Activated CD8-positive, alpha-beta T cell treated with anti-CD3 and anti-CD28 coated beads, Interleukin-2, amount 10 ng/mL, durations not matched to agents 7 days and 5 days (primary cell): ENCODE data around the gene MYO1A. TPM values are rescaled to one million over a fixed set of nuclear protein-coding genes. Genes with fewer than 3 reads are reported as not detected.

Experiments
- ATAC-seq: fragments of 150-1000 bp; cut with Tn5 transposase; one replicate; pipeline ENCODE4 v1.10.0; 2021; ENCODE audit warnings: moderate library complexity
- CTCF ChIA-PET: fragments of 350-600 bp; sonication (Branson Sonifier 250); formaldehyde crosslinking; loops from one replicate; lab custom pipeline; 2021; ENCODE audit warnings: antibody characterized with exemption; lab: Charles Lee
- POLR2A ChIA-PET: fragments of 350-600 bp; sonication (Branson Sonifier 250); formaldehyde crosslinking; loops from one replicate; lab custom pipeline; 2021; ENCODE audit warnings: antibody characterized with exemption; lab: Charles Lee
- DNase-seq: peaks from one replicate; pipeline ENCODE4 v3.0.0-alpha.2; 2020
- H3K27ac Mint-ChIP-seq: one replicate; pipeline ENCODE4 v1.8.0; 2021; ENCODE audit warnings: mild to moderate bottlenecking, mixed read lengths
- H3K27me3 Mint-ChIP-seq: one replicate; pipeline ENCODE4 v1.8.0; 2021; ENCODE audit warnings: low read depth, mixed read lengths
- H3K36me3 Mint-ChIP-seq: one replicate; pipeline ENCODE4 v1.8.0; 2021; ENCODE audit warnings: low read depth, mixed read lengths
- H3K4me1 Mint-ChIP-seq: one replicate; pipeline ENCODE4 v1.8.0; 2021; ENCODE audit warnings: low read depth, mixed read lengths
- H3K4me3 Mint-ChIP-seq: one replicate; pipeline ENCODE4 v1.8.0; 2021; ENCODE audit warnings: mild to moderate bottlenecking, mixed read lengths
- H3K9me3 Mint-ChIP-seq: one replicate; pipeline ENCODE4 v1.8.0; 2022; ENCODE audit warnings: mixed read lengths; ENCODE audit not compliant: insufficient read depth
- total RNA-seq, 2 experiments: library from RNA; stranded (reverse); gene quantifications; one replicate each; pipeline ENCODE4 v1.2.3, GENCODE V29; 2021

The MYO1A gene
- total RNA-seq, result 1 to 10 TPM; 1.3 to 1.4 TPM

DNA sequence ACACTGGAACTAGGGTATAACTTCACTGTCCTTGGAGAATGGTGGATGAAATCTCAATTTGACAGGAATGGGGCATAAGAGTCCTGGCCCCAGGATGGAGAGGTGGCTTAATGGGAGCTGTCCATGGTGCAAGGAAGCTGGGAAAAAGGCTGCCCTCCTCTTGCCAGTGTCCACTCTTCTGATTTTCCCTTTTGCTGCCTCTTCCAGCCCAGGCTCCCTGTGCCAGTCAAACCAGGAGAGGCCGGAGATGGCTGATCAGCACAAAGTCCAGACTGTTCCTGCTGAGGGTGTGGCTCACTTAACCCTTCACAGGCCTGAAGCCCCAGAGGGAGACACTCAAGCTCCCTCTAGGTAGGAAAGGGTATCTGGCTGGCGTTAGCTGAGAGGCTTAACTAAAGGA lies at the start of gene MYO1A:
TSS of gene MYO1A (minus strand) at position 240 of the 400 bp plus-strand sequence. CDS start 1,806 bp downstream, outside the sequence.
- H3K27ac Mint-ChIP-seq, result no peak within 1 kb of the TSS
- CTCF ChIA-PET, result interaction anchor here (1.0 to 7.7 kb wide), 6 partner anchors 10 to 62 kb away, joined by 3 to 105 read pairs (median 44); partner anchors contain the start of gene STAT6

DNA sequence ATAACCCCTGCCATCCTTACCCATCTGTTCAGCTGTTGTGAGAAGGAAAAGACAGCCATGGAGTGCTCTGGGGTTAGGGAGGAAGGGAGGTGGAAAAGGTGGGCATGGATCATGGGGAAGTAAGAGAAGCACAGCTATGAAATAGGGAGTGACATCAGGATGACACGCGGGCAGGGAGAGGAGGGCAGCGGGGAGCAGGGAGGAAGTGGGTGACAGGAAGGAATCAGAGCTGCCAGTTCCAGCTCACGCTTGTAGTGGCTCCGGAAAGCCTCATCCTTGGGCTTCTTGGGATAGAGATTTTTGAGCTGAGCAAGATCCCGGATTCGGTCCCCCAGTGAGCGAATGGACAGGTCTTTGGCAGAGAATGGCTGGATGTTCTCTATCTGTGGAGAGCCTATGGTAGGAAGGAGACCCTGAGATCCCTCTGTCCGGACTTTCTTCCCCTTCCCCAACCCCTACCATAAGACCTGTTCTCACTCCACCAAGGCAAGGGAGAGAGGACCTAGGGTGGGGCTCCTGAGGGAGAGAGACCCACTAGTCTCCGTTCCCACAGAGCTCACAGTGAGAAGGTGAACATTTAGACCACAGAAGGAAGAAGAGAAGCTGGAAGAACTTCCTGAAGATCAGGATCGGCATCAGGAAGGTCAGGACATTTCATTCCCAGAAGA lies 49.3 kb upstream of the MYO1A start:
- Mint-ChIP-seq H3K9me3 (no peaks in the 10 kb centered on the region), H3K27me3 (no peaks in the 10 kb centered on the region), H3K4me3 (no peak overlapping the region), H3K36me3 (peaks cover 63% of the 10 kb centered on the region), H3K27ac (peak overlapping the region; percentile 51), H3K4me1 (peaks cover 47% of the 10 kb centered on the region)
- CTCF ChIA-PET, result interaction anchor here (0.9 to 18.4 kb wide), 3 partner anchors 8 to 98 kb away, joined by 4 to 233 read pairs (median 4); partner anchors contain the start of gene STAT6
- ATAC-seq (no peak), DNase-seq (no peak)
- POLR2A ChIA-PET, result interaction anchor here (1.4 to 8.0 kb wide), 4 partner anchors 7 to 94 kb away, joined by 3 to 77 read pairs (median 12); partner anchors contain the start of genes NEMP1 and STAT6

More for the DNA sequence above, at the start of gene MYO1A:
- POLR2A ChIA-PET, result interaction anchor here (1.0 to 1.6 kb wide), 4 partner anchors 9 to 29 kb away, joined by 3 to 4 read pairs (median 4); no protein-coding TSS in a partner anchor
- Mint-ChIP-seq H3K4me3 (no peak within 1 kb of the TSS), H3K36me3 (peaks cover 20% of the 10 kb centered on the region), H3K27me3 (no peaks in the 10 kb centered on the region), H3K9me3 (peaks cover 3% of the 10 kb centered on the region), H3K4me1 (peaks cover 54% of the 10 kb centered on the region)
- ATAC-seq (no peak), DNase-seq (no peak)

DNA sequence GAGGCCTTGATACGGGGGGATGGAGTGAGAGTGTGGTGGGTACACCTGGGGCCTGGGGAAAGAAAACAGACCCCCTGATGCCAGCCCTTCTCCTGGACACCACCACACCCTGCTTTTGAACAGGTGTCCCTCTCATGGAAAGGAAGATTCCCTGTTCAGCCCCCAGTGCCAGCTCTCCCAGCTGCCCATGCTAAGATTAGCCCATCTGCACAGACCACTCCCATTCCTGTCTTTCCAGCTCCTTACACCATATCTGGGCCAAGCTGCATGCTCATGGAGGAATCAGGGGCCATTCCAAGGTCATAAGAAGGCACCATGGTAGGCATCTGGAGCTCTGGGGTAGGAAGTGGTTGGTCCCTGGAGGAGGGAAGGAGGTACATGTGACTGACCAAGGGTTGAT lies 48.6 kb upstream of the MYO1A start:
- ATAC-seq (no peak), DNase-seq (no peak)
- H3K9me3 Mint-ChIP-seq, result no peaks in the 10 kb centered on the region
- no peak overlapping the region for H3K4me3 Mint-ChIP-seq
- H3K36me3 Mint-ChIP-seq, result peaks cover 60% of the 10 kb centered on the region
- ChIA-PET CTCF (interaction anchor here (0.9 to 18.4 kb wide), 5 partner anchors 9 to 97 kb away, joined by 3 to 233 read pairs (median 4); partner anchors contain the start of gene STAT6), POLR2A (interaction anchor here (3.7 to 8.0 kb wide), 2 partner anchors 11 to 20 kb away, joined by 17 to 77 read pairs; partner anchors contain the start of genes NEMP1 and STAT6)
- H3K27me3 Mint-ChIP-seq, result no peaks in the 10 kb centered on the region
- peaks cover 47% of the 10 kb centered on the region for H3K4me1 Mint-ChIP-seq
- peak overlapping the region; percentile 51 for H3K27ac Mint-ChIP-seq

DNA sequence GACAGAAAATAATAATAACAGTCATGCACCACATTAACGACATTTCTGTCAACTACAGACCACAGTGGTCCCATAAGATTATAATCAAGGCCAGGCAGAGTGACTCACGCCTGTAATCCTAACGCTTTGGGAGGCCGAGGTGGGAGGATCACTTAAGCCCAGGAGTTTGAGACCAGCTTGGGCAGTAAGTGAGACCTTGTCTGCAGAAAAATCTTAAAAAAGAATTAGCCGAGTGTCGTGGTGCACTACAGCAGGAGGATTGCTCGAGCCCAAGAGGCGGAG lies 47.6 kb upstream of the MYO1A start:
- ChIA-PET POLR2A (interaction anchor here (1.3 to 8.0 kb wide), 2 partner anchors 12 to 19 kb away, joined by 4 to 77 read pairs; partner anchors contain the start of genes NEMP1 and STAT6), CTCF (interaction anchor here (1.0 to 18.4 kb wide), 3 partner anchors 10 to 96 kb away, joined by 3 to 233 read pairs (median 190); partner anchors contain the start of gene STAT6)
- Mint-ChIP-seq H3K27me3 (no peaks in the 10 kb centered on the region), H3K27ac (no peak overlapping the region), H3K36me3 (peaks cover 67% of the 10 kb centered on the region), H3K9me3 (no peaks in the 10 kb centered on the region), H3K4me1 (peaks cover 51% of the 10 kb centered on the region), H3K4me3 (no peak overlapping the region)
- ATAC-seq (no peak), DNase-seq (no peak)

DNA sequence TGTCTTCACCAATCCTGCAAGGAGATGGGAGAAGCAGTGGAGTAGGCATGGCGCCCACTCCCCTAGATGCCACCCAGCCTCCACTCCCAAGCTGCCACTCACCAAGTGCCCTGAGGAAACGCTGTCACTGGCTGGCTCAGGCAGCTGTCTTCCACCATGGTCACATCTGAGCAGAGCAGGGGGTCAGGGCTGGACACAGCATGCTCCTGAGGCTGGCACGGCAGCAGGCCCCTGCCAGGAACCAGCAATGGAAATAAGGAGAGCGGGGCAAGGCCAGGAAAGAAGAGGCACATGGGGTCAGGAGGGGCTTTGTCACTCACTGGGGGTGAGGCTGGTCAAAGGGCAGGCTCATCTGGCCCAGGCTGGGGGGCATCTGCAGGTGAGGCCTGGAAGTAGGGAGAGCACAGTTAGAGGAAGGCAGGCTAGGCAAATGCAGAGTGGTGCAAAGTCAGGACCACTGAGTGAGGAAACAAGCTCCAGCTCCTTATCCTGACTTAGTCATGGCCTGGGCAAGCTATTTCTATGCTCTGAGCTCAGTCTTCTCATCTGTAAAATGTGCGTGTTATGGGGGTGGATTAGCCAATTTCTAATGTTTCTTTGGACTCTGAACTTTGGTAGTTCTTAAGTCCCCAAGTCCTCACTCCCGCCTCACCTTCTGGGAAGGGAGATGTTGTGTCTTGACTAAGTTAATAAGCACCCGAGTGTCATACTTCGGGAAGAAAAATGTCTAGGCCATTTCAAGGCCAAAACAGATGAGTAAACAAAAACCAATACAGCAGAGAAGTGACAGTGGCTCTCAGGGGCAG lies 47.0 kb upstream of the MYO1A start:
- no peak for DNase-seq
- H3K4me1 Mint-ChIP-seq, result peaks cover 51% of the 10 kb centered on the region
- peak overlapping the region; percentile 37 for H3K27ac Mint-ChIP-seq
- no peak for ATAC-seq
- no peaks in the 10 kb centered on the region for H3K9me3 Mint-ChIP-seq
- no peaks in the 10 kb centered on the region for H3K27me3 Mint-ChIP-seq
- ChIA-PET CTCF (interaction anchor here (12.4 to 18.4 kb wide), 2 partner anchors 10 to 27 kb away, joined by 190 to 233 read pairs; partner anchors contain the start of gene STAT6), POLR2A (interaction anchor here (0.6 to 8.0 kb wide), 5 partner anchors 10 to 184 kb away, joined by 4 to 77 read pairs (median 4); partner anchors contain the start of genes NEMP1 and STAT6)
- H3K36me3 Mint-ChIP-seq, result peaks cover 65% of the 10 kb centered on the region
- H3K4me3 Mint-ChIP-seq, result no peak overlapping the region

DNA sequence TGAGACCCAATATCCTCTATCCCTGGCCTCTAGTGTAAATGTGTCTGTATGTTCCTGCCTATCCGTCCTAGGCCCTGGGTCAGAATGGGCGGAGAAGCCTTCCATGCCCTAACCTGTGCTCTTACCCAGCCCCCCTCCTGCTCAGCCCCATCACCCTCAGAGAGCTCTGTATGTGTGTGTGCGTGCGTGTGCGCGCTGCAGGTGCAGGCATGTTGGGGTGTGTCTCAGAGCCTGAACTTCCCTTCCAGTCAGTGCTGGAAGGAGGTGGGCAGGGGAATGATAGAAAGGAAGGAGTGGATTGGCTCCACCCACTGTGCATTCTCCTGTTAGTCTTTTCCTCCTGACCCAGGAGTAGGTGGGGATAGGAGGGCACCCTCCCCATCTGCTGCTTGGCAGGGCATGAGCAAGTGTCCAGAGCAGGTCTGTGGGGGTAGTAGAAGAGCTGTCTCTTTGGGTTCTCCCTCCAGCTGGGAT lies 46.2 kb upstream of the MYO1A start:
- Mint-ChIP-seq H3K4me3 (no peak overlapping the region), H3K36me3 (peaks cover 67% of the 10 kb centered on the region), H3K4me1 (peaks cover 51% of the 10 kb centered on the region), H3K9me3 (no peaks in the 10 kb centered on the region), H3K27me3 (no peaks in the 10 kb centered on the region), H3K27ac (peak overlapping the region; percentile 62)
- CTCF ChIA-PET, result interaction anchor here (12.4 to 18.4 kb wide), 2 partner anchors 11 to 26 kb away, joined by 190 to 233 read pairs; partner anchors contain the start of gene STAT6
- ATAC-seq (no peak), DNase-seq (no peak)
- POLR2A ChIA-PET, result interaction anchor here (1.3 to 8.0 kb wide), 3 partner anchors 10 to 18 kb away, joined by 4 to 77 read pairs (median 8); partner anchors contain the start of genes NEMP1 and STAT6

DNA sequence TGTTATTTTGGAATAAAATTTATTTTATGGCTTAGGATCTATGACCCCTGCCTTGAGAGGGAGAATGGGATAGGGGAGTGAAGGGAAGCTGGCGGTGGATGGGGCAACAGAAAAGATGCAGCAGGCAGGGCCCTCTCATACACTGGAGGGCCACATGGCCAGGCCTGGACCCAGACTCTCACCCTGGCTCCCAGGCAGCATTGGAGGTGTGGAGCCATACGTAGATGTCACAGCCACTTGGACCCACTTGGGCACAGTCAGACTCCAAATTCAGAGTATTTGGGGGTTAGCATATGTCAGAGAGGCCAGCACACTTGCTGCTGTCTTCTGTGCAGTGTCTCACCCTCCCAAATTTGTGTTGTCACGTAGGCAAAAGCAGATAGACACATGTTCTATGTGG lies 45.5 kb upstream of the MYO1A start:
- Mint-ChIP-seq H3K27me3 (no peaks in the 10 kb centered on the region), H3K27ac (peak overlapping the region; percentile 62), H3K36me3 (peaks cover 73% of the 10 kb centered on the region)

DNA sequence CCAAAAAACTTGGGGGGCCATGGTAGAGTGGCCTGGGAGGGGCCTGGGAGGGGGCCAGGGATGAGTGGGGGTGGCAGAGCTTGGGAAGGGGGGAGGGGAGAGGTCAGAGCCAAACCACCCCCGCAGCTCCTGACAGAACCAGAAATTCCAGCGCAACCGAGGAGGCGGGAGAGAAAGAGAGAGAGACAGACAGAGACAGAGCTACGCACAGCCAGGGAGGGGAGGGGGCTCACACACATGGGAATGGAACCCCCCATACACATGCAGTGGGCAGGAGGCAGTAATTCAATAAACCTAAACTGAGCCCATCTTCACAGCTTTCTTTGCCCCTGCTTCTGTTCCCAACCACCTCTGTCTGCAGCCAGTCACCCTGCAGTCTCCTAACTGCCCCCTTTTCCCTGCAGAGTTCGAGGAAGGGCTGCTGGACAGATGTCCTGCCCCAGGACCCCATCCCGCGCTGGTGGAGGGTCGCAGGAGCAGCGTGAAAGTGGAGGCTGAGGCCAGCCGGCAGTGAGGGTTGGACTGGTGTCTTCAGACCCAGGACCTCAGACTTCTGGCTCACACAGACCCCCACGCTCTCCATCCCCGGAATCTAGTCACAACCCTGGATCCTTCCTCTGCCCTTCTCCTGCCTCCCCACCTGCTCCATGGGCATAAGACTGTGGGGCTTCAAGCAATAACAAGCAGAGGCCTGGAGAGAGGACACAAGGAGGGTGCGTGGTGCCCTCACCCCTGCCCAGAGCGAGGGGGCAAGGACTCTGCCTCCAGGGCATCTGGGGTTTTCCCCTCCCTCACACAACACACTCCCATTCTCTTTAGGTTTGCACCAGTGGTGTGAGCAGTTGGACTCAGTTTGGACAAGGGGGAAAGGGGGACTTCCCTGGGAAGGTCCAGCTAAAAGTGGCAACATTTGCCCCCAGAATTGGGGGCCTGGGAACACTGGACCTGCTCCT lies 44.6 kb upstream of the MYO1A start:
- peak overlapping the region; percentile 62 for H3K4me3 Mint-ChIP-seq
- ATAC-seq, result no peak

More for the DNA sequence above, 45.5 kb upstream of the MYO1A start:
- ATAC-seq, result no peak
- no peaks in the 10 kb centered on the region for H3K9me3 Mint-ChIP-seq
- ChIA-PET POLR2A (interaction anchor here (1.3 to 8.0 kb wide), 3 partner anchors 9 to 17 kb away, joined by 4 to 77 read pairs (median 8); partner anchors contain the start of genes NEMP1 and STAT6), CTCF (interaction anchor here (12.4 to 18.4 kb wide), 2 partner anchors 12 to 26 kb away, joined by 190 to 233 read pairs; partner anchors contain the start of gene STAT6)
- H3K4me3 Mint-ChIP-seq, result no peak overlapping the region
- H3K4me1 Mint-ChIP-seq, result peaks cover 57% of the 10 kb centered on the region
- DNase-seq, result no peak

DNA sequence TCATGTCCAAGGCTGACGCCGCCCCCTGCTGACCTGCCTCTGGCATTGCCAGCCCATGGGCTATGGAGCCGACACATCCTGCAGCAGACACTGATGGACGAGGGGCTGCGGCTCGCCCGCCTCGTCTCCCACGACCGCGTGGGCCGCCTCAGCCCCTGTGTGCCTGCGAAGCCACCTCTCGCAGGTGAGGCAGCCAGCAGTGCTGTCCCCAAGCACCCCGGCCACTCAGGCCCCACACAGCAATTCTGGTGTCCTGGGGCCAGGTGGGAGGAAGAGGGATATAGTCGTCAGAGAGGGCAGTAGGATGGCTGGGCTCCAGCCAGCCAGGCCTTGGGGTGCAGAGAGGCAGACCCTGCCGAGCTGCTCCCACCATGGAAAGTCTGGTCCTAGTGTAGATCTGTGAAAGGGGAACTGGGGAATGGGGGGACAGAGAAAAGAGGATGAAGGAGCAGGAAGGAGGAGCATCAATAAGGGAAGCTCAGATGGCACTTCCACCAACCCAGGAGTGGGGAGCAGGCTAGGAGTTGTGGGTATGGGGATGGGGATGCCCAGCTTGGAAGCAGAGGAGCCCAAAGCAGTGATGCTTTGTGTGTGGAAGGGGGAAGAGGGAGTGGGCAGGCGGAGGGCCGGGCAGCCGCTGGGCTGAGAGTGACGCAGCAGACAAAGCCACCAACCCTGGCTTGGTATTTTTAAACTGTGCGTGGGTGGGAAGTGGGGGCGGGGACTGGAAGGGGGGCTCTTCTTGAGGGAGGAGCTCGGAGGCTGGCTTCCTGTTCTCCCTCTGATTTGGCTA lies 43.7 kb upstream of the MYO1A start:
- ChIA-PET POLR2A (interaction anchor here (0.9 to 3.9 kb wide), 6 partner anchors 10 to 28 kb away, joined by 4 to 58 read pairs (median 5); partner anchors contain the start of genes NEMP1 and STAT6), CTCF (interaction anchor here (0.7 to 18.4 kb wide), 15 partner anchors 10 to 513 kb away, joined by 3 to 233 read pairs (median 4); partner anchors contain the start of genes NEMP1, STAT6 and ZBTB39)
- peak; percentile 79 for DNase-seq
- peaks cover 58% of the 10 kb centered on the region for H3K36me3 Mint-ChIP-seq
- H3K27ac Mint-ChIP-seq, result peak overlapping the region; percentile 92
- H3K4me3 Mint-ChIP-seq, result peak overlapping the region; percentile 62
- H3K4me1 Mint-ChIP-seq, result peaks cover 51% of the 10 kb centered on the region
- H3K27me3 Mint-ChIP-seq, result no peaks in the 10 kb centered on the region
- ATAC-seq, result peak; percentile 32
- H3K9me3 Mint-ChIP-seq, result no peaks in the 10 kb centered on the region

More for the DNA sequence above, 44.6 kb upstream of the MYO1A start:
- Mint-ChIP-seq H3K4me1 (peaks cover 59% of the 10 kb centered on the region), H3K9me3 (no peaks in the 10 kb centered on the region), H3K36me3 (peaks cover 66% of the 10 kb centered on the region), H3K27ac (peak overlapping the region; percentile 92), H3K27me3 (no peaks in the 10 kb centered on the region)
- ChIA-PET POLR2A (interaction anchor here (0.9 to 3.9 kb wide), 6 partner anchors 10 to 29 kb away, joined by 4 to 58 read pairs (median 5); partner anchors contain the start of genes NEMP1 and STAT6), CTCF (interaction anchor here (0.7 to 18.4 kb wide), 10 partner anchors 11 to 514 kb away, joined by 3 to 233 read pairs (median 5); partner anchors contain the start of genes NEMP1, STAT6 and ZBTB39)
- no peak for DNase-seq
